Endothelial cell of umbilical vein (primary cell): ENCODE results near the gene STOML3. TPM values are rescaled to one million over a fixed set of nuclear protein-coding genes. Genes with fewer than 3 reads are reported as not detected.

Experiments
- BruUV-seq: library from RNA; stranded (reverse); fragments of 400-500 nt; replicated peaks from 2 replicates; lab custom pipeline; 2021; lab: Mats Ljungman, UMichigan
- CTCF ChIA-PET: fragments of 300-600, 350-600 bp; sonication (Branson Sonifier 250); formaldehyde crosslinking; loops from one replicate; lab custom pipeline; 2021; ENCODE audit warnings: antibody characterized with exemption, inconsistent platforms; lab: Charles Lee
- POLR2A ChIA-PET: fragments of 300-600, 350-600 bp; sonication (Branson Sonifier 250); formaldehyde crosslinking; loops from one replicate; lab custom pipeline; 2021; ENCODE audit warnings: antibody characterized with exemption, inconsistent platforms; lab: Charles Lee
- DNase-seq: peaks from one replicate; pipeline ENCODE4 v3.0.0-alpha.2; 2011; ENCODE audit warnings: low read depth, low spot score
- FAIRE-seq: peaks from 2 replicates; lab custom pipeline; 2011; peaks lifted over from hg19 to GRCh38; lab: Jason Lieb, UNC
- H2AFZ ChIP-seq: 2 replicates; pipeline ENCODE4 v1.6.0; 2012; ENCODE audit warnings: low read depth, low read length, control low read depth, inconsistent platforms
- H3K27ac ChIP-seq: 2 replicates; pipeline ENCODE4 v1.5.1; 2011; ENCODE audit warnings: low read depth, mild to moderate bottlenecking, control low read depth, low read length, moderate library complexity; ENCODE audit not compliant: insufficient read depth
- H3K27me3 ChIP-seq, 2 experiments: 2 replicates each; pipeline versions ENCODE4 v1.6.0 to v1.6.1; 2011; ENCODE audit warnings: low read length in 2 of 2, mixed read lengths in 1 of 2; ENCODE audit not compliant: control insufficient read depth in 2 of 2, insufficient read depth in 2 of 2
- H3K36me3 ChIP-seq, 2 experiments: 2 replicates in 1 of 2; 3 replicates in 1 of 2; pipeline ENCODE4 v1.5.1; 2011; ENCODE audit warnings: low read length in 2 of 2, mild to moderate bottlenecking in 1 of 2, moderate library complexity in 1 of 2; ENCODE audit not compliant: control insufficient read depth in 2 of 2, insufficient read depth in 2 of 2; ENCODE audit errors: extremely low read depth in 1 of 2
- H3K4me1 ChIP-seq: 3 replicates; pipeline ENCODE4 v1.5.1; 2011; ENCODE audit warnings: mild to moderate bottlenecking, low read length; ENCODE audit not compliant: control insufficient read depth, insufficient read depth; ENCODE audit errors: extremely low read depth
- H3K4me2 ChIP-seq: 2 replicates; pipeline ENCODE4 v1.6.1; 2011; ENCODE audit warnings: low read length, control low read depth, mixed read lengths; ENCODE audit not compliant: insufficient read depth
- H3K4me3 ChIP-seq, 3 experiments: fragments of 200-600 bp in 1 of 3; sonication (generic), shearing (Covaris generic) in 1 of 3; replicated peaks in 1 of 3; 2 replicates each; pipeline ENCODE4 v1.5.1; 2011 to 2016; ENCODE audit warnings: control low read depth in 3 of 3, low read length in 3 of 3, mild to moderate bottlenecking in 2 of 3, inconsistent platforms in 1 of 3, low read depth in 1 of 3, moderate library complexity in 1 of 3; ENCODE audit not compliant: insufficient read depth in 1 of 3
- H3K79me2 ChIP-seq: 2 replicates; pipeline ENCODE4 v1.6.0; 2012; ENCODE audit warnings: low read length, inconsistent platforms; ENCODE audit not compliant: control insufficient read depth, insufficient read depth
- H3K9ac ChIP-seq: replicated peaks from 2 replicates; pipeline ENCODE3; 2011; ENCODE audit warnings: low read length, control low read depth; ENCODE audit not compliant: insufficient read depth; ENCODE audit errors: extremely low read depth
- H3K9me1 ChIP-seq: replicated peaks from 3 replicates; pipeline ENCODE4 v1.6.0; 2011; ENCODE audit warnings: mild to moderate bottlenecking, low read length; ENCODE audit not compliant: control insufficient read depth, insufficient read depth; ENCODE audit errors: extremely low read depth
- H3K9me3 ChIP-seq: replicated peaks from 2 replicates; pipeline ENCODE4 v1.5.1; 2012; ENCODE audit warnings: low read length, inconsistent platforms; ENCODE audit not compliant: control insufficient read depth, insufficient read depth
- H4K20me1 ChIP-seq: replicated peaks from 2 replicates; pipeline ENCODE3; 2011; ENCODE audit warnings: mild to moderate bottlenecking, low read length; ENCODE audit not compliant: control insufficient read depth, insufficient read depth; ENCODE audit errors: extremely low read depth
- EZH2 ChIP-seq: IDR thresholded peaks from 2 replicates; pipeline ENCODE4 v1.6.1; 2012; ENCODE audit warnings: borderline replicate concordance, low read depth, mild to moderate bottlenecking, moderate library complexity, low read length, inconsistent platforms; ENCODE audit not compliant: severe bottlenecking
- FOS ChIP-seq: IDR thresholded peaks from 2 replicates; pipeline ENCODE4 v1.6.1; 2011; ENCODE audit warnings: mild to moderate bottlenecking, low read length, moderate library complexity, borderline replicate concordance; ENCODE audit not compliant: insufficient read depth
- GATA2 ChIP-seq: IDR thresholded peaks from 2 replicates; pipeline ENCODE4 v1.7.0; 2011; ENCODE audit warnings: low read depth, mild to moderate bottlenecking, moderate library complexity, mixed read lengths, low read length; ENCODE audit not compliant: insufficient read length, insufficient read depth
- JUN ChIP-seq: IDR thresholded peaks from 2 replicates; pipeline ENCODE4 v1.6.1; 2011; ENCODE audit warnings: borderline replicate concordance, low read depth; ENCODE audit not compliant: insufficient read length, insufficient read depth
- MYC ChIP-seq: IDR thresholded peaks from one replicate; pipeline ENCODE4 v1.6.1; 2011; ENCODE audit warnings: mild to moderate bottlenecking, low read depth, low read length
- POLR2A ChIP-seq: IDR thresholded peaks from 2 replicates; pipeline ENCODE4 v1.6.1; 2012; ENCODE audit warnings: low read depth, mild to moderate bottlenecking, control low read depth, low read length
- POLR2AphosphoS5 ChIP-seq: IDR thresholded peaks from 2 replicates; pipeline ENCODE4 v1.6.1; 2012; ENCODE audit warnings: low read depth, mild to moderate bottlenecking, control low read depth, low read length, moderate library complexity; ENCODE audit not compliant: insufficient read depth
- dilution Hi-C: fragments of 300-500 bp; cut with MboI; formaldehyde crosslinking; loops from one replicate; pipeline ENCODE4 v1.15.0; 2019; ENCODE audit warnings: low sequenced_read_pairs; ENCODE audit not compliant: extremely low pct_ligation_motif_present
- intact Hi-C: fragments of 100-400 bp; cut with micrococcal nuclease; formaldehyde crosslinking; loops from one replicate; pipeline ENCODE4 v1.10.0; 2022
- polyA plus RNA-seq, 4 experiments: library from polyadenylated mRNA; depleted of rRNA in 3 of 4; stranded (reverse) in 3 of 4; unstranded in 1 of 4; fragments of >200 nt; gene quantifications; 2 replicates each; pipeline versions ENCODE4 v1.2.1 to v1.2.3, GENCODE V29; 2011 to 2012; ENCODE audit warnings: missing spikeins in 1 of 4
- total RNA-seq: library from RNA; stranded (reverse); gene quantifications from 2 replicates; pipeline ENCODE4 v1.2.3, GENCODE V29; 2021
- TF ChIP-seq, protein P1 (sequence below): IDR thresholded peaks from 2 replicates; pipeline ENCODE4 v1.6.1; 2011; ENCODE audit not compliant: insufficient read depth, insufficient read length
- TF ChIP-seq, protein P2 (sequence below), 2 donors: IDR thresholded peaks; 1 replicate in 1 of 2; 2 replicates in 1 of 2; pipeline ENCODE4 v1.5.1; 2011; ENCODE audit warnings: low read length in 2 of 2, mild to moderate bottlenecking in 2 of 2, moderate library complexity in 2 of 2, control low read depth in 1 of 2, inconsistent platforms in 1 of 2, low read depth in 1 of 2; ENCODE audit not compliant: insufficient read depth in 1 of 2; ENCODE audit errors: extremely low read depth in 1 of 2

STOML3 gene
- total and polyA plus RNA-seq, 2 donors (not counting 3 experiments of a cell fraction or from before 2014, with no cell fraction given): not detected

DNA sequence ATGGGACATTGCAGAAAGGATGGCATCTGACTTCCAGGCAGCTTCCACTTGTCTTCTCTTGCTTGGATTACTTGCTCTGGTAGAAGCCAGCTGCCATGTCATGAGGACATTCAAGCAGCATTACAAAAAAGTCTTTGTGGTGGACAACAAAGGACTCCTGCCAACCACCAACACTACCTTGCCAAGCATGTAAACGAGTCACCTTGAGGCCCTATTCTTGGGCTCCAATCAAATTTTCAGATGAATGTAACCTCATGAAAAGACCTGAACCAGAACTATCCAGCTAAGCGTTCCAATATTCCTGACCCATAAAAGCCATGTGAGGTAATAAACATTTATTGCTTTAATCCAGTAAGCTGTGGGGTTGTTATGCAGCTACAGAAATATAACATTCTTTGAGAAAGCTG, 34.8 kb upstream of the STOML3 start:
- no peaks in the 10 kb centered on the region for H3K9me1 ChIP-seq
- H3K4me1 ChIP-seq: no peaks in the 10 kb centered on the region
- DNase-seq: no peak
- intact Hi-C loops (no loop called here), dilution Hi-C loops (no loop called here)
- no peak for FAIRE-seq
- H3K27me3 ChIP-seq: no peaks in the 10 kb centered on the region
- no peak for TF ChIP-seq MYC
- TF ChIP-seq FOS: no peak
- TF ChIP-seq, protein P1, sequence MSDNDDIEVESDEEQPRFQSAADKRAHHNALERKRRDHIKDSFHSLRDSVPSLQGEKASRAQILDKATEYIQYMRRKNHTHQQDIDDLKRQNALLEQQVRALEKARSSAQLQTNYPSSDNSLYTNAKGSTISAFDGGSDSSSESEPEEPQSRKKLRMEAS: no peak
- TF ChIP-seq JUN: no peak
- no peak for TF ChIP-seq GATA2
- no peak for TF ChIP-seq POLR2AphosphoS5
- no peak overlapping the region for H3K4me3 ChIP-seq
- peaks cover 16 to 43% of the 10 kb centered on the region in 2 experiments for H3K36me3 ChIP-seq
- H3K27ac ChIP-seq: no peak overlapping the region
- H3K9ac ChIP-seq: no peak overlapping the region
- ChIA-PET POLR2A (no interaction called here), CTCF (interaction anchor here (1.4 kb wide), 1 partner anchor 8 kb away, joined by 4 read pairs; no protein-coding TSS in a partner anchor)
- H4K20me1 ChIP-seq: no peaks in the 10 kb centered on the region
- H3K9me3 ChIP-seq: no peaks in the 10 kb centered on the region
- H3K4me2 ChIP-seq: no peak overlapping the region
- peaks cover 9% of the 10 kb centered on the region for H3K79me2 ChIP-seq
- no TSS peak for BruUV-seq
- no peak overlapping the region for H2AFZ ChIP-seq

DNA sequence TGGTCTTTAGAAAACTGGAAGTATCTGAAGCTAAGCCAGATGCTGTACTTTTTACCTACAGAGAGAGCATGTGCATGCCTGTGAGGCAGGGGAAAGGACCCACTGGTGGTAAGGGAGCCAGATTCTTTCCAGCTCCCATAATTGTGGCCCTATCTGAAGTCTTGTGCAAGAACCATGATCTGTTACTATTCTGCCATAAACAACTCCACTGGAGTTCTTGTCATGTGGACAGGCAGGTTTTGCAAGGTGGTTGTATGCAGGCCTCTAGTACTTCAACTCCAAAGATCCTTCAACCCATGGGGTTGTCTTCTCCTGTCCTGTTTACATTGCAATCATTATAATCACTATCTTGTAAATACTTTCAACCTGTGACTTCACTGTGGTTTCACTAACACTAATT, 33.1 kb upstream of the STOML3 start:
- TF ChIP-seq JUN (no peak), POLR2A (no peak), POLR2AphosphoS5 (no peak), FOS (no peak), GATA2 (no peak), MYC (no peak), EZH2 (no peak)
- TF ChIP-seq, protein P1: no peak
- TF ChIP-seq, protein P2, sequence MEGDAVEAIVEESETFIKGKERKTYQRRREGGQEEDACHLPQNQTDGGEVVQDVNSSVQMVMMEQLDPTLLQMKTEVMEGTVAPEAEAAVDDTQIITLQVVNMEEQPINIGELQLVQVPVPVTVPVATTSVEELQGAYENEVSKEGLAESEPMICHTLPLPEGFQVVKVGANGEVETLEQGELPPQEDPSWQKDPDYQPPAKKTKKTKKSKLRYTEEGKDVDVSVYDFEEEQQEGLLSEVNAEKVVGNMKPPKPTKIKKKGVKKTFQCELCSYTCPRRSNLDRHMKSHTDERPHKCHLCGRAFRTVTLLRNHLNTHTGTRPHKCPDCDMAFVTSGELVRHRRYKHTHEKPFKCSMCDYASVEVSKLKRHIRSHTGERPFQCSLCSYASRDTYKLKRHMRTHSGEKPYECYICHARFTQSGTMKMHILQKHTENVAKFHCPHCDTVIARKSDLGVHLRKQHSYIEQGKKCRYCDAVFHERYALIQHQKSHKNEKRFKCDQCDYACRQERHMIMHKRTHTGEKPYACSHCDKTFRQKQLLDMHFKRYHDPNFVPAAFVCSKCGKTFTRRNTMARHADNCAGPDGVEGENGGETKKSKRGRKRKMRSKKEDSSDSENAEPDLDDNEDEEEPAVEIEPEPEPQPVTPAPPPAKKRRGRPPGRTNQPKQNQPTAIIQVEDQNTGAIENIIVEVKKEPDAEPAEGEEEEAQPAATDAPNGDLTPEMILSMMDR (IDR thresholded peaks at IDR 0.05; ENCODE audit: extremely low read depth in 1 of 2, insufficient read depth in 1 of 2, low read depth in 1 of 2, low read length in 2 of 2): no peak
- FAIRE-seq (no peak), DNase-seq (no peak)
- no TSS peak for BruUV-seq
- no peak overlapping the region for H3K4me2 ChIP-seq
- H3K4me3 ChIP-seq: no peak overlapping the region
- intact Hi-C loops: no loop called here
- no peaks in the 10 kb centered on the region for H4K20me1 ChIP-seq
- ChIA-PET CTCF (no interaction called here), POLR2A (no interaction called here)
- H3K27me3 ChIP-seq: no peaks in the 10 kb centered on the region
- no peak overlapping the region for H2AFZ ChIP-seq
- H3K9me3 ChIP-seq: no peaks in the 10 kb centered on the region
- H3K27ac ChIP-seq: no peak overlapping the region
- dilution Hi-C loops: no loop called here
- H3K9ac ChIP-seq: no peak overlapping the region
- no peaks in the 10 kb centered on the region for H3K9me1 ChIP-seq
- peaks cover 2% of the 10 kb centered on the region for H3K79me2 ChIP-seq
- no peaks in the 10 kb centered on the region for H3K4me1 ChIP-seq
- peaks cover 16 to 43% of the 10 kb centered on the region in 2 experiments for H3K36me3 ChIP-seq
